GM23338 (cell line): ENCODE measurements around the gene WNK2. TPM values are rescaled to one million over a fixed set of nuclear protein-coding genes. Genes with fewer than 3 reads are reported as not detected.

Experiments used
- ATAC-seq: fragments of 200-7000 bp; cut with Tn5 transposase; 3 replicates; pipeline ENCODE4 v1.9.1; 2020
- DNase-seq: peaks from one replicate; pipeline ENCODE4 v3.0.0-alpha.2; 2015; ENCODE audit warnings: low spot score
- H2AFZ ChIP-seq: fragments of 200-600 bp; sonication (generic); 2 replicates; pipeline ENCODE4 v1.8.0; 2016; ENCODE audit warnings: antibody characterized with exemption, mild to moderate bottlenecking, moderate library complexity
- H3F3A ChIP-seq: fragments of 200-600 bp; sonication (generic); replicated peaks from 2 replicates; pipeline ENCODE4 v1.8.0; 2017; ENCODE audit warnings: antibody characterized with exemption, mixed run types, low read depth
- H3K27ac ChIP-seq: fragments of 200-600 bp; sonication (generic); 2 replicates; pipeline ENCODE4 v1.6.1; 2016; ENCODE audit warnings: low read depth
- H3K27me3 ChIP-seq: fragments of 200-600 bp; sonication (generic); 2 replicates; pipeline ENCODE4 v1.8.0; 2016; ENCODE audit warnings: mild to moderate bottlenecking, mixed run types, moderate library complexity; ENCODE audit not compliant: insufficient read depth
- H3K36me3 ChIP-seq: fragments of 200-600 bp; sonication (generic); 2 replicates; pipeline ENCODE4 v1.8.0; 2016; ENCODE audit warnings: mild to moderate bottlenecking; ENCODE audit not compliant: insufficient read depth
- H3K4me1 ChIP-seq: fragments of 200-600 bp; sonication (generic); 2 replicates; pipeline ENCODE4 v1.8.0; 2016; ENCODE audit warnings: mild to moderate bottlenecking, moderate library complexity; ENCODE audit not compliant: insufficient read depth
- H3K4me2 ChIP-seq: fragments of 200-600 bp; sonication (generic); 2 replicates; pipeline ENCODE4 v1.7.1; 2017; ENCODE audit warnings: mixed run types
- H3K4me3 ChIP-seq: fragments of 200-600 bp; sonication (generic); 2 replicates; pipeline ENCODE4 v1.6.1; 2016; ENCODE audit warnings: mixed run types
- H3K79me2 ChIP-seq: fragments of 200-600 bp; sonication (generic); replicated peaks from 2 replicates; pipeline ENCODE4 v1.8.0; 2017; ENCODE audit warnings: mild to moderate bottlenecking; ENCODE audit not compliant: insufficient read depth
- H3K9me2 ChIP-seq: fragments of 200-600 bp; sonication (generic); 2 replicates; pipeline ENCODE4 v1.8.0; 2017; ENCODE audit not compliant: insufficient read depth
- H4K20me1 ChIP-seq: fragments of 200-600 bp; sonication (generic); replicated peaks from 2 replicates; pipeline ENCODE4 v1.8.0; 2017; ENCODE audit warnings: mild to moderate bottlenecking; ENCODE audit not compliant: insufficient read depth
- H3K27ac Mint-ChIP-seq: 2 replicates; pipeline ENCODE4 v1.8.0; 2020; ENCODE audit warnings: inconsistent platforms, mild to moderate bottlenecking, moderate library complexity, mixed read lengths
- H3K27me3 Mint-ChIP-seq: 3 replicates; pipeline ENCODE4 v1.8.0; 2022; ENCODE audit warnings: low read depth, mild to moderate bottlenecking, moderate library complexity, mixed read lengths, inconsistent platforms; ENCODE audit not compliant: insufficient read depth, poor library complexity
- H3K36me3 Mint-ChIP-seq: 3 replicates; pipeline ENCODE4 v1.8.0; 2021; ENCODE audit warnings: low read depth, mild to moderate bottlenecking, inconsistent platforms, moderate library complexity, mixed read lengths
- H3K4me1 Mint-ChIP-seq: 3 replicates; pipeline ENCODE4 v1.8.0; 2020; ENCODE audit warnings: mild to moderate bottlenecking, inconsistent platforms, mixed read lengths
- H3K4me3 Mint-ChIP-seq: 3 replicates; pipeline ENCODE4 v1.8.0; 2021; ENCODE audit warnings: moderate library complexity, mild to moderate bottlenecking, inconsistent platforms, mixed read lengths
- H3K9me3 Mint-ChIP-seq: 3 replicates; pipeline ENCODE4 v1.8.0; 2020; ENCODE audit warnings: moderate library complexity, mild to moderate bottlenecking, inconsistent platforms, mixed read lengths
- CREB1 ChIP-seq: fragments of 250-450 bp; sonication (Bioruptor Pico); IDR thresholded peaks from 2 replicates; pipeline ENCODE4 v1.5.0; 2020; ENCODE audit warnings: low read depth, mild to moderate bottlenecking, moderate library complexity
- CTCF ChIP-seq, 2 experiments: fragments of 200-600 bp in 1 of 2; sonication (generic) in 1 of 2; conservative IDR thresholded peaks; 2 replicates each; pipeline versions ENCODE4 v1.5.1 to v1.6.1; 2016 to 2017; ENCODE audit warnings: antibody characterized with exemption in 2 of 2, low read depth in 2 of 2, mild to moderate bottlenecking in 2 of 2, moderate library complexity in 1 of 2
- EZH2 ChIP-seq: fragments of 200-600 bp; sonication (generic); IDR thresholded peaks from one replicate; pipeline ENCODE4 v1.8.0; 2017; ENCODE audit warnings: antibody characterized with exemption, mild to moderate bottlenecking, low read depth; ENCODE audit not compliant: unreplicated experiment
- EZH2phosphoT487 ChIP-seq: fragments of 200-600 bp; sonication (generic); IDR thresholded peaks from one replicate; pipeline ENCODE4 v1.8.1; 2018; ENCODE audit warnings: antibody characterized with exemption; ENCODE audit not compliant: unreplicated experiment
- JUNB ChIP-seq: IDR thresholded peaks from one replicate; pipeline ENCODE4 v1.6.1; 2016; ENCODE audit warnings: antibody characterized with exemption; ENCODE audit not compliant: unreplicated experiment
- NANOG ChIP-seq: IDR thresholded peaks from 2 replicates; pipeline ENCODE4 v1.6.1; 2016; ENCODE audit warnings: antibody characterized with exemption, borderline replicate concordance
- POLR2AphosphoS5 ChIP-seq: IDR thresholded peaks from 2 replicates; pipeline ENCODE4 v1.6.1; 2016; ENCODE audit warnings: antibody characterized with exemption, low read depth
- REST ChIP-seq: IDR thresholded peaks from one replicate; pipeline ENCODE4 v1.6.1; 2018; ENCODE audit warnings: antibody characterized with exemption; ENCODE audit not compliant: unreplicated experiment
- STAT1 ChIP-seq: IDR thresholded peaks from one replicate; pipeline ENCODE4 v1.6.1; 2016; ENCODE audit warnings: antibody characterized with exemption; ENCODE audit not compliant: unreplicated experiment
- ZNF114 ChIP-seq: fragments of 250-450 bp; sonication (Bioruptor Pico); IDR thresholded peaks from 2 replicates; pipeline ENCODE4 v1.5.0; 2020; ENCODE audit warnings: mild to moderate bottlenecking, moderate library complexity
- ZNF331 ChIP-seq: fragments of 250-450 bp; sonication (Bioruptor Pico); IDR thresholded peaks from 2 replicates; pipeline ENCODE4 v1.5.0; 2020; ENCODE audit warnings: low read depth, mild to moderate bottlenecking, moderate library complexity
- ZNF462 ChIP-seq: fragments of 250-450 bp; sonication (Bioruptor Pico); IDR thresholded peaks from 2 replicates; pipeline ENCODE4 v1.5.0; 2020; ENCODE audit warnings: mild to moderate bottlenecking, moderate library complexity
- polyA plus RNA-seq: library from polyadenylated mRNA; unstranded; fragments of >200 nt; fragmentation: Nextera tagmentation; extraction: Ambion mirVana; gene quantifications from 2 replicates; pipeline ENCODE4 v1.2.1, GENCODE V29; 2016
- total RNA-seq: library from RNA; depleted of rRNA; stranded (reverse); fragments of >200 nt; shearing (Covaris generic); gene quantifications from 2 replicates; pipeline ENCODE4 v1.2.3, GENCODE V29; 2014

WNK2 gene
- total and polyA plus RNA-seq, 2 experiments from 2014 or later: 56.4 to 102 TPM

- TF ChIP-seq POLR2AphosphoS5: no peak
- no peak for TF ChIP-seq ZNF114
- no peak for TF ChIP-seq EZH2phosphoT487
- no peak for TF ChIP-seq JUNB
- no peak for TF ChIP-seq REST
- TF ChIP-seq NANOG: no peak
- no peak for TF ChIP-seq ZNF331 (CRISPR knock-in tag)
- no peak for TF ChIP-seq ZNF462 (CRISPR knock-in tag)
- TF ChIP-seq STAT1: no peak
- TF ChIP-seq CTCF (conservative IDR thresholded peaks at IDR 0.05; ENCODE audit: low read depth in 2 of 2): no peak
- no peak for TF ChIP-seq CREB1 (CRISPR knock-in tag)
- TF ChIP-seq EZH2: no peak
- Histone ChIP-seq H3F3A (no peaks in the 10 kb centered on the region), H3K36me3 (no peaks in the 10 kb centered on the region), H3K27ac (no peak overlapping the region), H3K79me2 (no peaks in the 10 kb centered on the region), H2AFZ (no peak overlapping the region), H3K4me3 (no peak overlapping the region), H3K27me3 (no peaks in the 10 kb centered on the region), H4K20me1 (no peaks in the 10 kb centered on the region; the same call in 1 of the 2 replicates), H3K4me1 (no peaks in the 10 kb centered on the region), H3K9me2 (no peaks in the 10 kb centered on the region), H3K4me2 (no peak overlapping the region)
- peaks cover 8% of the 10 kb centered on the region; the same call in 1 of the 3 replicates for H3K36me3 Mint-ChIP-seq
- H3K27ac Mint-ChIP-seq: no peak overlapping the region
- peaks cover 6% of the 10 kb centered on the region for H3K27me3 Mint-ChIP-seq
- DNase-seq (no peak), ATAC-seq (no peak)
- H3K4me3 Mint-ChIP-seq: no peak overlapping the region
- peaks cover 2% of the 10 kb centered on the region; the same call in 2 of the 3 replicates for H3K4me1 Mint-ChIP-seq
- no peaks in the 10 kb centered on the region; the same call in 2 of the 3 replicates for H3K9me3 Mint-ChIP-seq
Measured at GRCh38 chr9:93258419-93258817, 74.5 kb downstream of the WNK2 start.
